Caco-2 (cell line): Measurements from ENCODE around the gene SHISA8. TPM values are rescaled to one million over a fixed set of nuclear protein-coding genes. Genes with fewer than 3 reads are reported as not detected.

Source experiments
- BruUV-seq: library from RNA; stranded (reverse); fragments of 400-500 nt; replicated peaks from 2 replicates; lab custom pipeline; 2021; lab: Mats Ljungman, UMichigan
- CTCF ChIA-PET: fragments of 300-600 bp; sonication (Branson Sonifier 250); formaldehyde crosslinking; loops from one replicate; lab custom pipeline; 2022; ENCODE audit warnings: antibody characterized with exemption; lab: Charles Lee
- POLR2A ChIA-PET: fragments of 300-600 bp; sonication (Branson Sonifier 250); formaldehyde crosslinking; loops from one replicate; lab custom pipeline; 2022; ENCODE audit warnings: antibody characterized with exemption; lab: Charles Lee
- DNase-seq, 2 experiments: peaks; one replicate each; pipeline versions ENCODE4 v3.0.0 to v3.0.0-alpha.2; 2020 to 2022
- H3K27me3 ChIP-seq: replicated peaks from 2 replicates; pipeline ENCODE4 v1.6.0; 2011; ENCODE audit warnings: low read length; ENCODE audit not compliant: control insufficient read depth, insufficient read depth
- H3K36me3 ChIP-seq: 2 replicates; pipeline ENCODE4 v1.5.1; 2011; ENCODE audit warnings: low read length; ENCODE audit not compliant: control insufficient read depth, insufficient read depth
- H3K4me1 ChIP-seq: fragments of 250-450 bp; sonication (Bioruptor Pico); 2 replicates; pipeline ENCODE4 v1.5.1; 2020; ENCODE audit warnings: mild to moderate bottlenecking
- H3K4me3 ChIP-seq: 2 replicates; pipeline ENCODE4 v1.5.1; 2011; ENCODE audit warnings: low read depth, mild to moderate bottlenecking, control low read depth, low read length
- H3K9me3 ChIP-seq: fragments of 250-450 bp; sonication (Bioruptor Pico); 2 replicates; pipeline ENCODE4 v1.5.1; 2020; ENCODE audit warnings: mild to moderate bottlenecking, moderate library complexity
- H3K27ac Mint-ChIP-seq: one replicate; pipeline ENCODE4 v1.8.0; 2022; ENCODE audit warnings: mixed read lengths; ENCODE audit not compliant: unreplicated experiment
- H3K27me3 Mint-ChIP-seq: one replicate; pipeline ENCODE4 v1.8.0; 2022; ENCODE audit warnings: mixed read lengths; ENCODE audit not compliant: insufficient read depth, unreplicated experiment
- H3K36me3 Mint-ChIP-seq: one replicate; pipeline ENCODE4 v1.8.0; 2022; ENCODE audit warnings: mild to moderate bottlenecking, mixed read lengths; ENCODE audit not compliant: insufficient read depth, unreplicated experiment
- H3K4me1 Mint-ChIP-seq: one replicate; pipeline ENCODE4 v1.8.0; 2022; ENCODE audit warnings: low read depth, mixed read lengths; ENCODE audit not compliant: unreplicated experiment
- H3K4me3 Mint-ChIP-seq: one replicate; pipeline ENCODE4 v1.8.0; 2022; ENCODE audit warnings: mild to moderate bottlenecking, moderate library complexity, mixed read lengths; ENCODE audit not compliant: unreplicated experiment
- H3K9me3 Mint-ChIP-seq: one replicate; pipeline ENCODE4 v1.8.0; 2022; ENCODE audit warnings: mixed read lengths; ENCODE audit not compliant: unreplicated experiment
- intact Hi-C: fragments of 100-400 bp; cut with micrococcal nuclease; formaldehyde crosslinking; loops from one replicate; pipeline ENCODE4 v1.10.0; 2022; ENCODE audit not compliant: unreplicated experiment
- microRNA-seq: library from miRNA; unstranded; fragments of <30 nt; microRNA quantifications from one replicate; pipeline ENCODE4 v1.2.0, GENCODE V29; 2022
- total RNA-seq: library from RNA; stranded (reverse); gene quantifications from 2 replicates; pipeline ENCODE4 v1.2.3, GENCODE V29; 2022
- TF ChIP-seq, protein P1 (sequence below), 2 experiments: fragments of 200-600 bp in 1 of 2; IDR thresholded peaks; 1 replicate in 1 of 2; 2 replicates in 1 of 2; pipeline versions ENCODE4 v1.5.1 to v1.8.0; 2011 to 2022; ENCODE audit warnings: antibody characterized with exemption in 1 of 2, control low read depth in 1 of 2, inconsistent platforms in 1 of 2, low read depth in 1 of 2, low read length in 1 of 2, mild to moderate bottlenecking in 1 of 2, moderate library complexity in 1 of 2; ENCODE audit not compliant: insufficient read depth in 1 of 2, severe bottlenecking in 1 of 2, unreplicated experiment in 1 of 2

Gene SHISA8
- total RNA-seq, 1 experiment from 2014 or later: 1.4 TPM

DNA sequence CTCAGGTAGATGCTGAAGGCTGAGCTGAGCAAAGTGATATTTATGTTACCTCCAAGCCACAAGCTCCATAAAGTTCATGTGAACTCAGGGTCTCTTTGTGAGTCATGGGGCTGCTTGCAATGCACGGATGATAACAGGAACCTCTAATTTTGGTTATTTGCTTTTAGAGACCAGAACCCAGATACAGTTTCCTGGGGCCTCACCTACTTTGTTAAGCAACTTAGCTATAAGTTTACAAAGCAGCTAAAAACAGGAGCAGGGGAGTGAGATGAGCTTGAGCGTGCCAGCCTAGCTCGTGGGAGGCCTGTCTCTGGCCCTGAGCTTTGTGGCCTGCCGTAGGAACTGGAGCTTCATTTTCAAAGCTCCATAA is 52.7 kb downstream of the SHISA8 start:
- peaks cover 32% of the 10 kb centered on the region for H3K36me3 Mint-ChIP-seq
- ChIA-PET CTCF (interaction anchor here (0.6 to 2.5 kb wide), 4 partner anchors 62 to 165 kb away, joined by 3 to 13 read pairs (median 4); partner anchors contain the start of gene CCDC134), POLR2A (interaction anchor here (2.2 kb wide), 1 partner anchor 30 kb away, joined by 10 read pairs; the partner anchor contains the start of gene SREBF2)
- H3K4me1 Mint-ChIP-seq: peaks cover 22% of the 10 kb centered on the region
- no peaks in the 10 kb centered on the region for H3K9me3 Mint-ChIP-seq
- intact Hi-C loops: no loop called here
- Histone ChIP-seq H3K4me1 (peaks cover 19% of the 10 kb centered on the region; the same call in 1 of the 2 replicates), H3K36me3 (no peaks in the 10 kb centered on the region; the same call in none of the 2 replicates), H3K27me3 (no peaks in the 10 kb centered on the region), H3K9me3 (no peaks in the 10 kb centered on the region), H3K4me3 (no peak overlapping the region)
- no TSS peak for BruUV-seq
- no peaks in the 10 kb centered on the region for H3K27me3 Mint-ChIP-seq
- no peak overlapping the region for H3K4me3 Mint-ChIP-seq
- no peak for DNase-seq
- H3K27ac Mint-ChIP-seq: no peak overlapping the region
- TF ChIP-seq, protein P1, sequence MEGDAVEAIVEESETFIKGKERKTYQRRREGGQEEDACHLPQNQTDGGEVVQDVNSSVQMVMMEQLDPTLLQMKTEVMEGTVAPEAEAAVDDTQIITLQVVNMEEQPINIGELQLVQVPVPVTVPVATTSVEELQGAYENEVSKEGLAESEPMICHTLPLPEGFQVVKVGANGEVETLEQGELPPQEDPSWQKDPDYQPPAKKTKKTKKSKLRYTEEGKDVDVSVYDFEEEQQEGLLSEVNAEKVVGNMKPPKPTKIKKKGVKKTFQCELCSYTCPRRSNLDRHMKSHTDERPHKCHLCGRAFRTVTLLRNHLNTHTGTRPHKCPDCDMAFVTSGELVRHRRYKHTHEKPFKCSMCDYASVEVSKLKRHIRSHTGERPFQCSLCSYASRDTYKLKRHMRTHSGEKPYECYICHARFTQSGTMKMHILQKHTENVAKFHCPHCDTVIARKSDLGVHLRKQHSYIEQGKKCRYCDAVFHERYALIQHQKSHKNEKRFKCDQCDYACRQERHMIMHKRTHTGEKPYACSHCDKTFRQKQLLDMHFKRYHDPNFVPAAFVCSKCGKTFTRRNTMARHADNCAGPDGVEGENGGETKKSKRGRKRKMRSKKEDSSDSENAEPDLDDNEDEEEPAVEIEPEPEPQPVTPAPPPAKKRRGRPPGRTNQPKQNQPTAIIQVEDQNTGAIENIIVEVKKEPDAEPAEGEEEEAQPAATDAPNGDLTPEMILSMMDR (IDR thresholded peaks at IDR 0.05; ENCODE audit: insufficient read depth in 1 of 2, low read depth in 1 of 2, low read length in 1 of 2, severe bottlenecking in 1 of 2, unreplicated experiment in 1 of 2): no peak

Small RNA genes within 50 kb of the gene (microRNA-seq; reads per million reads assigned to microRNA genes)
- 66.3 reads per million, percentile 68 among the genes with 10 or more reads in this experiment for gene MIR33A

Other genes starting within 250 kb of the SHISA8 start
- gene SNU13, start 226.2 kb downstream of the SHISA8 start, total RNA-seq: 172 and 187 TPM in 2 replicates
- gene MEI1, start 215.6 kb downstream of the SHISA8 start, total RNA-seq: not detected in 2 replicates
- gene CCDC134, start 114.4 kb downstream of the SHISA8 start, total RNA-seq: 24.3 and 24.8 TPM in 2 replicates
- 134 and 150 TPM in 2 replicates for gene SREBF2, start 82.0 kb downstream of the SHISA8 start, total RNA-seq
- gene TNFRSF13C, start 11.7 kb upstream of the SHISA8 start, total RNA-seq: 2.2 and 2.4 TPM in 2 replicates
- gene CENPM, start 32.1 kb upstream of the SHISA8 start, total RNA-seq: 44.1 and 46.4 TPM in 2 replicates
- 2.2 TPM in 2 replicates for gene SEPTIN3, start 54.4 kb upstream of the SHISA8 start, total RNA-seq
- gene WBP2NL, start 83.7 kb upstream of the SHISA8 start, total RNA-seq: 1.00 and 1.0 TPM in 2 replicates
- 27.8 and 28.3 TPM in 2 replicates for gene NAGA, start 155.7 kb upstream of the SHISA8 start, total RNA-seq
- gene PHETA2, start 159.2 kb upstream of the SHISA8 start, total RNA-seq: 19.7 and 19.8 TPM in 2 replicates
- 65.7 and 68.6 TPM in 2 replicates for gene SMDT1, start 164.6 kb upstream of the SHISA8 start, total RNA-seq
- 119 and 124 TPM in 2 replicates for gene NDUFA6, start 175.7 kb upstream of the SHISA8 start, total RNA-seq
- gene CYP2D6, start 215.7 kb upstream of the SHISA8 start, total RNA-seq: 1.7 TPM in 2 replicates